ENCODE measurements around the gene PIK3AP1. TPM values are rescaled to one million over a fixed set of nuclear protein-coding genes. Genes with fewer than 3 reads are reported as not detected.

The PIK3AP1 gene
- total RNA-seq, 1 experiment from 2014 or later = 7.1 TPM

- CTCF ChIA-PET = no interaction called here
- Histone ChIP-seq H2AFZ (ENCODE audit: low read depth, low read length, poor library complexity, severe bottlenecking) (no peak overlapping the region), H3K9me3 (ENCODE audit: control insufficient read depth in 1 of 2, insufficient read depth in 1 of 2, low read depth in 1 of 2, low read length in 2 of 2) (no peaks in the 10 kb centered on the region), H3K27ac (ENCODE audit: low read depth, low read length) (no peak overlapping the region), H3K36me3 (ENCODE audit: control insufficient read depth in 1 of 2, insufficient read depth in 2 of 2, low read length in 2 of 2) (no peaks in the 10 kb centered on the region), H3K4me2 (ENCODE audit: low read length) (no peak overlapping the region), H3K4me1 (ENCODE audit: control insufficient read depth in 1 of 2, insufficient read depth in 2 of 2, low read length in 2 of 2) (peaks cover 2 to 4% of the 10 kb centered on the region in 2 experiments; a peak in 1 of 4 replicates), H3K9me2 (ENCODE audit: insufficient read depth) (no peaks in the 10 kb centered on the region), H4K20me1 (ENCODE audit: insufficient read depth) (no peaks in the 10 kb centered on the region), H3K79me2 (ENCODE audit: insufficient read depth, low read length) (no peaks in the 10 kb centered on the region), H3K9ac (ENCODE audit: low read length) (no peak overlapping the region), H3K27me3 (ENCODE audit: insufficient read depth, low read length) (no peaks in the 10 kb centered on the region), H3K4me3 (replicated peaks in 1 of 2; ENCODE audit: low read depth in 1 of 2, low read length in 2 of 2) (no peak overlapping the region)
- ATAC-seq (no peak), DNase-seq (ENCODE audit: low read depth, low spot score) (no peak)
- TF ChIP-seq ELF1 (IDR thresholded peaks at IDR 0.05; ENCODE audit: borderline replicate concordance, low read depth) (no peak), SP1 (IDR thresholded peaks at IDR 0.05; ENCODE audit: low read depth) (no peak), SRF (IDR thresholded peaks at IDR 0.05; ENCODE audit: low read depth) (no peak), CTCF (IDR thresholded peaks at IDR 0.05 in 2 of 3, conservative IDR thresholded peaks at IDR 0.05 in 1 of 3; ENCODE audit: borderline replicate concordance in 1 of 3, insufficient read depth in 1 of 3, low read depth in 2 of 3, low read length in 2 of 3) (no peak), CEBPB (IDR thresholded peaks at IDR 0.05; ENCODE audit: low read depth) (no peak), MAX (IDR thresholded peaks at IDR 0.05) (no peak), EZH2 (IDR thresholded peaks at IDR 0.05) (no peak), EZH2phosphoT487 (IDR thresholded peaks at IDR 0.05; ENCODE audit: borderline replicate concordance) (no peak), ATF3 (IDR thresholded peaks at IDR 0.05) (no peak), SIN3A (IDR thresholded peaks at IDR 0.05; ENCODE audit: low read depth) (no peak), REST (IDR thresholded peaks at IDR 0.05; ENCODE audit: low read depth) (no peak), FOSL1 (IDR thresholded peaks at IDR 0.05; ENCODE audit: low read depth) (no peak), POLR2AphosphoS5 (IDR thresholded peaks at IDR 0.05; ENCODE audit: low read depth, low read length) (no peak), POLR2A (IDR thresholded peaks at IDR 0.05; ENCODE audit: borderline replicate concordance, extremely low read depth, insufficient read depth, insufficient read length) (no peak), ZFX (IDR thresholded peaks at IDR 0.05) (no peak)
- intact Hi-C loops (cut with micrococcal nuclease) = no loop called here
- RAD21 ChIA-PET (ENCODE audit: low non-redundant PET in 1 of 2, low total read pairs in 2 of 2, uncharacterized antibody in 2 of 2, unreplicated experiment in 2 of 2) = no interaction called here
- BruUV-seq (replicated peaks) = no TSS peak
- POLR2A ChIA-PET = no interaction called here
These were observed 5.5 kb downstream of the PIK3AP1 start for GRCh38 chr10:96714746-96715255.

Measured in HCT116 (cell line).